ENCODE data around the gene MTA3. TPM values are rescaled to one million over a fixed set of nuclear protein-coding genes. Genes with fewer than 3 reads are reported as not detected.
A peak's percentile ranks its signal among the peaks of the same experiment; 100 is the strongest.

The MTA3 gene
- polyA plus RNA-seq, 6 donors from 2014 or later = 2.7 to 8.3 (median 6.9) TPM

DNA sequence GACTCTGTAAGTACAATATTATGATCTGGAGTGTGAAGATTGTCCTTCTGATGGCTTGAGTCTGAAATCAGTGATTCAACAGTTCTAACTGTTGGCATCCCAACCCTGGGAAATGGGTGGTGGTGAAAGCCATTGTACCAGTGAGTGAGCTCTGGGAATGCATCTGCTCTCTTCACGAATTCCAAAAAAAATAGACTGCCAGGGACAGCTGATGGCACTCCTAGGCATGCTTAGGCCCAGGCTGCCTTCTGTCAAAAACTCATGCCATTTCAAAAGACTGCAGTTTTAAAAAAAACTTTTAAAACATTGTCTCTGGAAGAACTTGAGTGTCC is 175.2 kb downstream of the MTA3 start:
- ATAC-seq (ENCODE audit: low read depth in 2 of 2) (no peak), DNase-seq (no peak)
- peaks cover 7 to 14% of the 10 kb centered on the region in 2 donors for H3K36me3 Mint-ChIP-seq
- peaks cover 0 to 6% (median 0%) of the 10 kb centered on the region in 3 donors for H3K4me1 Mint-ChIP-seq
- H3K9me3 Mint-ChIP-seq = peaks cover 0 to 14% (median 7%) of the 10 kb centered on the region in 7 donors
- no peak overlapping the region for H3K4me3 Mint-ChIP-seq
- no peak overlapping the region for H3K27ac Mint-ChIP-seq
- no peaks in the 10 kb centered on the region for H3K27me3 Mint-ChIP-seq

GRCh38 chr2:42744545-42745082 is 176.2 kb downstream of the MTA3 start:
- H3K27me3 Mint-ChIP-seq = no peaks in the 10 kb centered on the region
- no peak overlapping the region for H3K4me3 Mint-ChIP-seq
- no peak for DNase-seq
- peaks cover 4 to 6% of the 10 kb centered on the region in 2 donors for H3K36me3 Mint-ChIP-seq
- no peak overlapping the region for H3K27ac Mint-ChIP-seq
- ATAC-seq (ENCODE audit: low read depth in 2 of 2) = no peak
- peaks cover 0 to 6% (median 0%) of the 10 kb centered on the region in 3 donors for H3K4me1 Mint-ChIP-seq
- H3K9me3 Mint-ChIP-seq = peaks cover 0 to 4% (median 2%) of the 10 kb centered on the region in 7 donors

DNA sequence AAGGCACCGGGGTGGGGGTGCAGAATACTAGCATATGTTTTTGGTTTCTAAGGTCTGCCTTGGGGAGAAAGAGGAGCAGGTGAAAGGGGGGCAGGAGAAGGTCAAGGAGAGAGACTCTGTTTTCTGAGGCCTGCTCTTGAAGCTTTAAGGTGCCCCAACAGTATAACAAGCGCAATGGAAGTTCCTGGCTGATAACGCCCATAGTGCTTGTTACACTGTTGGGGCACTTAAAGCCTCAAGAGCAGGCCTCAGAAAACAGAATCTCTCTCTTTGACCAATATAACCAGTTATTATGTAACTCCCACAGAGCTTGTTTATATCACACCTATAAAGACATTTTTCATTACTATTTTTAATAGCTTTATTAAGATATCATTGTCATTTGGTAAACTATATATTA is 179.0 kb downstream of the MTA3 start:
- Mint-ChIP-seq H3K4me3 (no peak overlapping the region), H3K9me3 (no peaks in the 10 kb centered on the region), H3K27ac (peak overlapping the region in 1 of 6 donors; percentile 13), H3K36me3 (no peaks in the 10 kb centered on the region), H3K27me3 (no peaks in the 10 kb centered on the region), H3K4me1 (peaks cover 14 to 23% (median 15%) of the 10 kb centered on the region in 3 donors)
- DNase-seq (no peak), ATAC-seq (ENCODE audit: low read depth in 2 of 2) (no peak)

DNA sequence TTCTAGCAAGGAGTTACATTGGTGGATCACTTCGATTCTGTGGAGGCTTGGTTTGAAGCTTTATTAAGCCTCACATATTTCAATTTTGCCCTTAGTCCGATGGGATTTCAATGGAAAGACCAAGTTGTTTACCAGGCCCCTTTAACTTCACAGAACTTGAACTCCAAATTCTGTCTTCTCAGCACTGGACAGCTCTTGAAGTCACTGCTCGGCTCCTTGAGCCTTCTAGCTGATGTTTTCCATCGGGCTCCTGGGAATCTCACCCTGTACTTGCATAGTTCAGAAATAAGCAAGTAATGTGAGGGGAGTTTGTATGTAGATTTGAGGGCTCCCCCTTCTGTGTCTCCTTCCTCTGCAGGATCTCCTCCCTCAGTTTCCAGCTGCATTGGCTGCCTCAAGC is 180.4 kb downstream of the MTA3 start:
- Mint-ChIP-seq H3K27ac (no peak overlapping the region), H3K9me3 (no peaks in the 10 kb centered on the region), H3K27me3 (no peaks in the 10 kb centered on the region), H3K36me3 (no peaks in the 10 kb centered on the region), H3K4me1 (peaks cover 27 to 37% (median 29%) of the 10 kb centered on the region in 3 donors), H3K4me3 (no peak overlapping the region)
- no peak for ATAC-seq (ENCODE audit: low read depth in 2 of 2)
- DNase-seq = no peak

DNA sequence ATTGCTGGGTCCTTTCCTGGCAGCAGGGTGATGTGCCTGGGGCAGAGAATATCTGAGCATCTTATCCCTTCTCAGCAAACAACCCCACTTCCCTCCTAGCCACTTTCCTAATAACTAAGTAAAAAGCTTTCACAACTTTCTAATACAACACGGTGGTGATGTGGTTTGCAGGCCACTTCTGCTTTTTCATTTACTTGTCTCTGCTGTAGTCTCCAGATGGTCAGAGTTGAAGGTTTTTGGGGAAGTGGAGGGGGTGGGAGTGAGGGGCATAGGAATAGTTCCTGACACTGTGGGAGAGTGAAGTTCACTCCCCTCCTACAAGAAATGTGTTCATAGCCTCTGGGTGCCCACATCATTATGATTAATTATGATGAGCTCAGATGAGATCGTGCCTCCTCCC is 183.9 kb downstream of the MTA3 start:
- H3K4me3 Mint-ChIP-seq = peak overlapping the region; percentile 8 to 85 (median 64)
- no peaks in the 10 kb centered on the region for H3K27me3 Mint-ChIP-seq
- no peaks in the 10 kb centered on the region for H3K36me3 Mint-ChIP-seq
- peak; percentile 66 for DNase-seq
- no peaks in the 10 kb centered on the region for H3K9me3 Mint-ChIP-seq
- H3K4me1 Mint-ChIP-seq = peaks cover 37 to 53% (median 48%) of the 10 kb centered on the region in 3 donors
- peak; percentile 59 to 68 for ATAC-seq (ENCODE audit: low read depth in 2 of 2)
- H3K27ac Mint-ChIP-seq = peak overlapping the region; percentile 75 to 96 (median 87)

DNA sequence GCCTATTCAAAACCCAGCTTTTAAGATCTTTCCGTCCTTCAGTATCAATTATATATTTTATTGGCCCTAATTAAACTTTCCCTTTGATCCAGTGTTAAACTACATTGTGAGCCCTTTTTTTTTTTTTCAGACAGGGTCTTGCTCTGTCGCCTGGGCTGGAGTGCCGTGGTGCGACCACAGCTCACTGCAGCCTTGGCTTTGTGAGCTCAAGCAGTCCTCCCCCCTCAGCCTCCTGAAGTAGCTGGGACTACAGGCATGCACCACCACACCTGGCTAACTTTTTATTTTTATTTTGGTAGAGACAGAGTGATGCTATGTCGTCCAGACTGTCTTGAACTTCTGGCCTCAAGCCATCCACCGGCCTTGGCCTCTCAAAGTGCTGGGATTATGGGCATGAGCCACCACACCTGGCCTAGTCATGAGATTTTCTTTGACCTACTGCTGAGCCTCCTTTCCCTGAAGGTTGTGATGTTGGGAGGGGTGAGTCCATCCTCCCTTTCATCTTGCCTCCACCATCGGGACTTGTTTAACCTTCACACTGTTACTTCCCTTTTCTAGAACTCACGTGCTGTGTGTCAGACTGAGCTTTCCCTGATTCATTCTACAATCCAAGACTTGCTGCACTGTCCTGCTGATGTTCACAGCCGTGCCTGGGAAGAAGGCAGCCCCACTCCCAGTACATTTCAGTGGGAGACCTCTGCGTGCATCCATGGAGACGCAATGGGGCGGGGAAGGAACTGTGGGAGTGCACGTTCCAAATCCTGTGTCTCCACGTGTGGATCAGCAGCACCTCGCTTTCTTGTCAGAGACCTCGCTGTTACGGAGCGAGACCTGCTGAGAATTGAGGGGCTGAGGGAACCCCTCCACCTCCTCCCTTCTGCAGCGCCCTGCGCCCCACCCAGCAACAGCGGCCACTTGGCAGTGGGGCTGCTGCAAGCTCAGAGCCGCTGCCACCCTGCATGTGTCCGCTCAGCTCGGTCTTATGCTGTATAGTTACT is 184.7 kb downstream of the MTA3 start:
- ATAC-seq (ENCODE audit: low read depth in 2 of 2) (peak in 1 of 2 donors; percentile 17), DNase-seq (peak; percentile 18)
- peak overlapping the region; percentile 8 to 87 (median 63) for H3K4me3 Mint-ChIP-seq
- no peaks in the 10 kb centered on the region for H3K27me3 Mint-ChIP-seq
- H3K9me3 Mint-ChIP-seq = no peaks in the 10 kb centered on the region
- no peaks in the 10 kb centered on the region for H3K36me3 Mint-ChIP-seq
- H3K27ac Mint-ChIP-seq = peak overlapping the region; percentile 75 to 96 (median 90)
- H3K4me1 Mint-ChIP-seq = peaks cover 37 to 53% (median 48%) of the 10 kb centered on the region in 3 donors

DNA sequence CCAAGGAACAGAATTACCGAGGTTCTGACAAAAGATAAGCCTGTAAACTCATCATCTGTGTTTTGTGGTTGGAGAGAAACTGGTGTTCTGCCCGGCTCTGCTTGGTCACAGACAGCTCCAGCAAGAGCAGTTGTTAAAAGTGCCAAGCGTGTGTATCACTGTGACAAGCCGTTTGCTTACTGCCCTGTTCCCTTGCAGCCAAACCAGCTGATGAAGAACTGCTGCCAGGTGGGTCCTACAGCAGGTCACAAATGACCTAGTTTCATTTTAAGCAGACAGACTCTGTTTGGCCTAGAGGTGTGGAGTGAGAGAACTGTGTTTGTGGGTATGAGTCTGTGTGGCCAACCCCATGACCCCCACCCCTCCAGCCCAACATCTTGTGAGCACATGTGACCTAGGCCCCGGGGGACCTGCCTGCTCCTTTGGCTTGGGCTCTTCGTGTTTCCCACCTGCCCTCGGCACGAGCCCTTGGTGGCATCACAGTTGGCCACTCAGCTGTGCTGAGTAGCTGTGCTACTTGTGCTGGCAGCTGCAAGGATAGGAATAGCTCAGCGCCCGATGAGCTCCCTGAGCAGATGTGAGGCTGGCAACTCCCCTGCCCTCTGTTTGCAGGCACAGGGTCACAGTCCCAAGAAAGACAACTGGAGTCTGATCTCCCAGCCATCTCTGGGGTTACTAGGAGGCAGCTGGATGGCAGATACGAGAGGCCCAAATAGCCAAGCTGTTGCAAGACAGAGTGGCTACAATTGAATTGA is 185.8 kb downstream of the MTA3 start:
- peaks cover 37 to 53% (median 48%) of the 10 kb centered on the region in 3 donors for H3K4me1 Mint-ChIP-seq
- H3K4me3 Mint-ChIP-seq = peak overlapping the region; percentile 42 to 87 (median 65)
- DNase-seq (peak; percentile 74), ATAC-seq (ENCODE audit: low read depth in 2 of 2) (peak; percentile 71 to 76)
- H3K27me3 Mint-ChIP-seq = no peaks in the 10 kb centered on the region
- peak overlapping the region; percentile 85 to 96 (median 88) for H3K27ac Mint-ChIP-seq
- no peaks in the 10 kb centered on the region for H3K9me3 Mint-ChIP-seq
- no peaks in the 10 kb centered on the region for H3K36me3 Mint-ChIP-seq

- Mint-ChIP-seq H3K36me3 (peaks cover 0 to 1% of the 10 kb centered on the region in 2 donors), H3K27ac (peak overlapping the region; percentile 58 to 96 (median 86))
Measured at GRCh38 chr2:42754776-42755140, 186.3 kb downstream of the MTA3 start.

DNA sequence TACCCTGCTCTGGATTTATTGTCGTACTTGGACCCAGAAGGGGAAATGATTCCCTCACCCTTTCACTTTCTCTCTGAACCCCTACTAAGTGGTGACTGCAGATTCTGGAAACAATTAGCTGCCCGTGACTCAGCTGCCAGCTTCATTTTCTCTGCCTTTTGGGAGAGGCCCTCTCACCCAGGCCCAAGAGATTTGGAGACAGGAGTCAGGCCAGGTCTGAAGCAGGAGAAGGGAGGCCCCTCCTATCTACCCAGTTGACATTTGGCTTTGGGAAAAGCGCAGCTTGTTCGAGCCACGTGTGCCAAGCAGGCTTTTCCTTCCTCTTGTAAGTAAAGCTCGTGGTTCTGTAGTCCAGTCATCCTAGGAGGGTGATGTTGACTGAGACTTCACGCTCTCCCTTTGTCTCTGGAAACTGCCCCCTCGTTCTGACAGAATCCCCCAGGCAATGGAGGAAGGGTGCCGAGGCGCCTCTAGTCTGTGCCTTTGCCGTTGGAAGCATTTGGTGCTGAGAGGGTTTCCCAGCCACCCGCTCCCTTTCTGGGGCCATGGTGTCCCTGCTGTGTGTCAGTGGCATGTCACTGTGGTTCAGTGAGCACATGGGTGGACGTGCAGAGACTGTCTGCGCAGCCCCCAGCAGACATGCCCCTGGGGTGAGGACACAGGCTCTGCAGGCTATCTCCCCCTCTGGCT is 186.9 kb downstream of the MTA3 start:
- Mint-ChIP-seq H3K36me3 (peaks cover 0 to 7% of the 10 kb centered on the region in 2 donors), H3K27ac (peak overlapping the region; percentile 39 to 96 (median 80)), H3K9me3 (no peaks in the 10 kb centered on the region), H3K4me1 (peaks cover 37 to 51% (median 48%) of the 10 kb centered on the region in 3 donors), H3K4me3 (peak overlapping the region in 6 of 8 donors; percentile 16 to 84 (median 59)), H3K27me3 (no peaks in the 10 kb centered on the region)
- DNase-seq = no peak
- no peak for ATAC-seq (ENCODE audit: low read depth in 2 of 2)

More at GRCh38 chr2:42754776-42755140, 186.3 kb downstream of the MTA3 start:
- peak overlapping the region in 7 of 8 donors; percentile 29 to 87 (median 59) for H3K4me3 Mint-ChIP-seq
- DNase-seq (no peak), ATAC-seq (ENCODE audit: low read depth in 2 of 2) (no peak)
- H3K9me3 Mint-ChIP-seq = no peaks in the 10 kb centered on the region
- H3K4me1 Mint-ChIP-seq = peaks cover 37 to 53% (median 48%) of the 10 kb centered on the region in 3 donors
- H3K27me3 Mint-ChIP-seq = no peaks in the 10 kb centered on the region

DNA sequence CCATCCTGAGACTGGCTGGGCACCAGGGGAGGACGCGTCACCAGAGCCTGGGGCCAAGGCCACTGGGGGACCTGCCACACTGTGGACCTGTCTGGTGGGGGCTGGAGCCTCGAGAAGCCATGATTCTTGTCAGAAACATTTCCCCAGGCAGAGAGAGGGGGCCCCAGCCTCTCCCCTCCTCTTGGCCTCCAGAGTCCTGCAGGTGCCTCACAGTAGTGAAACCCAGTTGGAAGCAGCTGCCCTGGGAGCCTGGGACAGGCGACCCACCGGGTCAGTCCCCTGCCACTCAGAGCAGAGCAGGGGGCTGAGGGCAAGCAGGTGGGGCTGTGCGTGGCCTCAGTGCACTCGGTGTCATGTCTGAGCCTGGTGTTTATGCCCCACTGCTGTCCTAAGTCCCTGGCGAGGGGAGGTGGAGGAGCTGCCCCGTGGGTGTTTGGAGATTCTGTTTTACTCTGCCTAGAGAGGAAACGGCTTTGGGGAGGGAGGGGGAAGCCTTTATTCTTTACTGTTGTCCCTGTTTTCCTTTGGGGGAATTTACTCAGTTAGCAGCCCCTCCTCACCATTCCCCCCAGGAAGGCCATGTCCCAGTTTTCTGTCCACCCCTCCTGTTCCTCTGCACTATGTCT is 187.8 kb downstream of the MTA3 start:
- peaks cover 34 to 45% (median 42%) of the 10 kb centered on the region in 3 donors for H3K4me1 Mint-ChIP-seq
- H3K27me3 Mint-ChIP-seq = no peaks in the 10 kb centered on the region
- H3K9me3 Mint-ChIP-seq = no peaks in the 10 kb centered on the region
- no peak for DNase-seq
- peaks cover 0 to 8% of the 10 kb centered on the region in 2 donors for H3K36me3 Mint-ChIP-seq
- ATAC-seq (ENCODE audit: low read depth in 2 of 2) = no peak
- H3K4me3 Mint-ChIP-seq = no peak overlapping the region
- H3K27ac Mint-ChIP-seq = no peak overlapping the region

- no peaks in the 10 kb centered on the region for H3K9me3 Mint-ChIP-seq
- peak overlapping the region in 1 of 8 donors; percentile 3 for H3K4me3 Mint-ChIP-seq
- no peaks in the 10 kb centered on the region for H3K27me3 Mint-ChIP-seq
- peaks cover 0 to 8% of the 10 kb centered on the region in 2 donors for H3K36me3 Mint-ChIP-seq
- H3K27ac Mint-ChIP-seq = peak overlapping the region in 2 of 6 donors; percentile 34 to 86
- DNase-seq (no peak), ATAC-seq (ENCODE audit: low read depth in 2 of 2) (no peak)
- peaks cover 26 to 37% (median 34%) of the 10 kb centered on the region in 3 donors for H3K4me1 Mint-ChIP-seq
Measured at GRCh38 chr2:42756966-42757513, 188.6 kb downstream of the MTA3 start.

Data from naive B cell (primary cell).